ENCODE results near the gene PLEKHG3. TPM values are rescaled to one million over a fixed set of nuclear protein-coding genes. Genes with fewer than 3 reads are reported as not detected.
A peak's percentile ranks its signal among the peaks of the same experiment; 100 is the strongest.

Gene PLEKHG3
- total RNA-seq, 2 donors from 2014 or later: 61.4 to 65.5 TPM

- Mint-ChIP-seq H3K27me3 (peaks cover 20% of the 10 kb centered on the region), H3K4me3 (no peak overlapping the region), H3K27ac (no peak overlapping the region), H3K36me3 (ENCODE audit: low read depth) (no peaks in the 10 kb centered on the region), H3K4me1 (no peaks in the 10 kb centered on the region)
- DNase-seq (no peak), ATAC-seq (no peak)
- no peaks in the 10 kb centered on the region for H3K9me3 ChIP-seq (ENCODE audit: control insufficient read depth, low read length, poor library complexity, severe bottlenecking)
Observed at GRCh38 chr14:64792231-64792630, 88.0 kb downstream of the PLEKHG3 start.

- H3K4me3 Mint-ChIP-seq: no peak overlapping the region
- no peak for ATAC-seq
Observed at GRCh38 chr14:64792871-64793560, 88.8 kb downstream of the PLEKHG3 start.

GRCh38 chr14:64795211-64795610 is 91.0 kb downstream of the PLEKHG3 start:
- H3K27ac Mint-ChIP-seq: no peak overlapping the region
- H3K4me1 Mint-ChIP-seq: no peaks in the 10 kb centered on the region
- no peaks in the 10 kb centered on the region for H3K9me3 ChIP-seq (ENCODE audit: control insufficient read depth, low read length, poor library complexity, severe bottlenecking)
- no peak overlapping the region for H3K4me3 Mint-ChIP-seq
- DNase-seq: no peak
- H3K36me3 Mint-ChIP-seq (ENCODE audit: low read depth): no peaks in the 10 kb centered on the region
- no peak for ATAC-seq
- H3K27me3 Mint-ChIP-seq: peaks cover 31% of the 10 kb centered on the region

More at GRCh38 chr14:64792871-64793560, 88.8 kb downstream of the PLEKHG3 start:
- DNase-seq: no peak
- H3K9me3 ChIP-seq (ENCODE audit: control insufficient read depth, low read length, poor library complexity, severe bottlenecking): no peaks in the 10 kb centered on the region
- H3K27me3 Mint-ChIP-seq: peaks cover 23% of the 10 kb centered on the region
- no peaks in the 10 kb centered on the region for H3K4me1 Mint-ChIP-seq
- peak overlapping the region; percentile 27 for H3K27ac Mint-ChIP-seq
- H3K36me3 Mint-ChIP-seq (ENCODE audit: low read depth): no peaks in the 10 kb centered on the region

GRCh38 chr14:64795921-64796320 is 91.7 kb downstream of the PLEKHG3 start:
- H3K27me3 Mint-ChIP-seq: peaks cover 31% of the 10 kb centered on the region
- no peak overlapping the region for H3K4me3 Mint-ChIP-seq
- peaks cover 3% of the 10 kb centered on the region for H3K36me3 Mint-ChIP-seq (ENCODE audit: low read depth)
- no peaks in the 10 kb centered on the region for H3K4me1 Mint-ChIP-seq
- no peak overlapping the region for H3K27ac Mint-ChIP-seq
- no peaks in the 10 kb centered on the region for H3K9me3 ChIP-seq (ENCODE audit: control insufficient read depth, low read length, poor library complexity, severe bottlenecking)
- DNase-seq: no peak
- no peak for ATAC-seq

- Mint-ChIP-seq H3K27me3 (peaks cover 31% of the 10 kb centered on the region), H3K4me1 (no peaks in the 10 kb centered on the region), H3K27ac (no peak overlapping the region), H3K4me3 (no peak overlapping the region), H3K36me3 (ENCODE audit: low read depth) (peaks cover 3% of the 10 kb centered on the region)
- ATAC-seq: no peak
- DNase-seq: no peak
- H3K9me3 ChIP-seq (ENCODE audit: control insufficient read depth, low read length, poor library complexity, severe bottlenecking): no peaks in the 10 kb centered on the region
Observed at GRCh38 chr14:64796369-64796768, 92.1 kb downstream of the PLEKHG3 start.

- peaks cover 3% of the 10 kb centered on the region for H3K36me3 Mint-ChIP-seq (ENCODE audit: low read depth)
- no peak overlapping the region for H3K27ac Mint-ChIP-seq
- no peaks in the 10 kb centered on the region for H3K9me3 ChIP-seq (ENCODE audit: control insufficient read depth, low read length, poor library complexity, severe bottlenecking)
- ATAC-seq (no peak), DNase-seq (no peak)
- no peaks in the 10 kb centered on the region for H3K4me1 Mint-ChIP-seq
- peaks cover 31% of the 10 kb centered on the region for H3K27me3 Mint-ChIP-seq
- H3K4me3 Mint-ChIP-seq: no peak overlapping the region
Observed at GRCh38 chr14:64799555-64799954, 95.3 kb downstream of the PLEKHG3 start.

Other genes starting within 250 kb of the PLEKHG3 start
- under 1 TPM; 0.12 to 0.16 TPM for gene AKAP5, start 238.9 kb upstream of the PLEKHG3 start, total RNA-seq
- 10 to 100 TPM; 54.8 to 63.1 TPM for gene ZBTB25, start 200.6 kb upstream of the PLEKHG3 start, total RNA-seq
- gene ZBTB1, start 199.7 kb upstream of the PLEKHG3 start, total RNA-seq: 100 to 1,000 TPM; 109 to 137 TPM
- 1 to 10 TPM in 1 of 2 donors, under 1 TPM in 1; 0.92 to 2.0 TPM for gene HSPA2, start 163.7 kb upstream of the PLEKHG3 start, total RNA-seq
- gene PPP1R36, start 154.5 kb upstream of the PLEKHG3 start, total RNA-seq: not detected
- gene SPTB, start 175.5 kb downstream of the PLEKHG3 start, total RNA-seq: 1 to 10 TPM in 1 of 2 donors, under 1 TPM in 1; 0.40 to 8.4 TPM
- 10 to 100 TPM; 69.5 to 78.3 TPM for gene CHURC1, start 210.0 kb downstream of the PLEKHG3 start, total RNA-seq
- gene GPX2, start 238.3 kb downstream of the PLEKHG3 start, total RNA-seq: not detected